Testis (tissue), 2 donors: Measurements from ENCODE around the gene RNF182.

Experiments used
- POLR2A ChIP-seq: fragments of 450-650 bp; IDR thresholded peaks from one replicate; pipeline ENCODE4 v1.6.1; 2017; ENCODE audit warnings: antibody characterized with exemption, mild to moderate bottlenecking, moderate library complexity
- TF ChIP-seq, protein P1 (sequence below), 3 experiments: fragments of 450-650 bp in 2 of 3; fragments of 200-600 bp in 1 of 3; sonication (generic) in 1 of 3; IDR thresholded peaks; one replicate each; pipeline ENCODE4 v1.5.1; 2016 to 2019; ENCODE audit warnings: antibody characterized with exemption in 3 of 3, mild to moderate bottlenecking in 2 of 3, moderate library complexity in 1 of 3

GRCh38 chr6:14001329-14002012 lies 76.7 kb downstream of the RNF182 start:
- TF ChIP-seq, protein P1, sequence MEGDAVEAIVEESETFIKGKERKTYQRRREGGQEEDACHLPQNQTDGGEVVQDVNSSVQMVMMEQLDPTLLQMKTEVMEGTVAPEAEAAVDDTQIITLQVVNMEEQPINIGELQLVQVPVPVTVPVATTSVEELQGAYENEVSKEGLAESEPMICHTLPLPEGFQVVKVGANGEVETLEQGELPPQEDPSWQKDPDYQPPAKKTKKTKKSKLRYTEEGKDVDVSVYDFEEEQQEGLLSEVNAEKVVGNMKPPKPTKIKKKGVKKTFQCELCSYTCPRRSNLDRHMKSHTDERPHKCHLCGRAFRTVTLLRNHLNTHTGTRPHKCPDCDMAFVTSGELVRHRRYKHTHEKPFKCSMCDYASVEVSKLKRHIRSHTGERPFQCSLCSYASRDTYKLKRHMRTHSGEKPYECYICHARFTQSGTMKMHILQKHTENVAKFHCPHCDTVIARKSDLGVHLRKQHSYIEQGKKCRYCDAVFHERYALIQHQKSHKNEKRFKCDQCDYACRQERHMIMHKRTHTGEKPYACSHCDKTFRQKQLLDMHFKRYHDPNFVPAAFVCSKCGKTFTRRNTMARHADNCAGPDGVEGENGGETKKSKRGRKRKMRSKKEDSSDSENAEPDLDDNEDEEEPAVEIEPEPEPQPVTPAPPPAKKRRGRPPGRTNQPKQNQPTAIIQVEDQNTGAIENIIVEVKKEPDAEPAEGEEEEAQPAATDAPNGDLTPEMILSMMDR (IDR thresholded peaks at IDR 0.05) = no peak
- no peak for TF ChIP-seq POLR2A
